ENCODE data around the gene SLC4A11. TPM values are rescaled to one million over a fixed set of nuclear protein-coding genes. Genes with fewer than 3 reads are reported as not detected.

Gene SLC4A11
- total and polyA plus RNA-seq, 11 donors: 0.08 to 1.0 (median 0.22) TPM; not detected in 1

DNA sequence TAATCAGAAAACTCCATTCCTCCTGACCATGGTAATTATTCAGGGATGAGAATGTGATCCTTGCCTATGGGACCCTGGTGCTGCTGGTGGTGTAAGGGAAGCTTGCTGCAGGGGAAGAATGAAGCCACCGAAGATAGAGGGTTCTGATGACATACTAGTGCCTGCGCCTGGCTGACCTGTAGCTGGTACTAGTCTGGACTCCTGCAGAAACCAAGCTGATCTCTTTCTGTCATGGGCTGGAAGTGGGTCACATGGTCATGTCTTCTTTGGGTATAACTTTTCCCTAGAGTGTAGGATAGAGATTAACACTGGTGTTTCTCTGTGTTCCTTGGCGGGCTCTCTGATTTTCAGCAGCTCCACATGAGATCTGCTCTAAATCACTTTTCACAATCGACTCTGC is 8.6 kb upstream of the SLC4A11 start:
- peak in 3 of 4 donors; percentile 31 to 47 (median 34) for ATAC-seq
- Histone ChIP-seq H3K36me3 (peaks cover 0 to 23% (median 17%) of the 10 kb centered on the region in 9 donors), H3K27ac (no peak overlapping the region), H3K9me3 (no peaks in the 10 kb centered on the region), H3K4me1 (peaks cover 0 to 20% (median 12%) of the 10 kb centered on the region in 12 donors), H3K27me3 (peaks cover 0 to 19% (median 0%) of the 10 kb centered on the region in 9 donors), H3K4me3 (no peak overlapping the region)
- TF ChIP-seq POLR2A (IDR thresholded peaks at IDR 0.05): no peak
- TF ChIP-seq, protein P1, sequence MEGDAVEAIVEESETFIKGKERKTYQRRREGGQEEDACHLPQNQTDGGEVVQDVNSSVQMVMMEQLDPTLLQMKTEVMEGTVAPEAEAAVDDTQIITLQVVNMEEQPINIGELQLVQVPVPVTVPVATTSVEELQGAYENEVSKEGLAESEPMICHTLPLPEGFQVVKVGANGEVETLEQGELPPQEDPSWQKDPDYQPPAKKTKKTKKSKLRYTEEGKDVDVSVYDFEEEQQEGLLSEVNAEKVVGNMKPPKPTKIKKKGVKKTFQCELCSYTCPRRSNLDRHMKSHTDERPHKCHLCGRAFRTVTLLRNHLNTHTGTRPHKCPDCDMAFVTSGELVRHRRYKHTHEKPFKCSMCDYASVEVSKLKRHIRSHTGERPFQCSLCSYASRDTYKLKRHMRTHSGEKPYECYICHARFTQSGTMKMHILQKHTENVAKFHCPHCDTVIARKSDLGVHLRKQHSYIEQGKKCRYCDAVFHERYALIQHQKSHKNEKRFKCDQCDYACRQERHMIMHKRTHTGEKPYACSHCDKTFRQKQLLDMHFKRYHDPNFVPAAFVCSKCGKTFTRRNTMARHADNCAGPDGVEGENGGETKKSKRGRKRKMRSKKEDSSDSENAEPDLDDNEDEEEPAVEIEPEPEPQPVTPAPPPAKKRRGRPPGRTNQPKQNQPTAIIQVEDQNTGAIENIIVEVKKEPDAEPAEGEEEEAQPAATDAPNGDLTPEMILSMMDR (IDR thresholded peaks at IDR 0.05): no peak
- intact Hi-C loops (cut with DNase I): no loop called here
- DNase-seq: peak in 1 of 5 donors; percentile 27
- WGBS, 4 donors: 42 to 49% (median 47%) methylated on average over 4 of the region's 4 CpGs

DNA sequence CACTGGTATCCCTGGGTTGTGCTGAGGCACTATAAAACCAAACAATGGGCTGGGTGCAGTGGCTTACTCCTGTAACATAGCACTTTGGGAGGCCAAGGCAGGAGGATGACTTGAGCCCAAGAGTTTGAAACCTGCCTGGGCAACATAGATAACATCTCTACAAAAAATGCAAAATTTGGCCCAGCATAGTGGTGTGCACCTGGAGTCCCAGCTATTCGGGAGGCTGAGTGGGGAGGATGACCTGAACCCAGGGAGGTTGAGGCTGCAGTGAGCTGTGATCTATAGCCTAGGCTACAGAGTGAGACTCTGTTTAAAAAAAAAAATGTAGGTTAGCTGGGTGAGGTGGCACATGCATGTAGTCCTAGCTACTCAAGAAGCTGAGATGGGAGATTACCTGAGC is 7.7 kb upstream of the SLC4A11 start:
- Histone ChIP-seq H3K27me3 (peaks cover 0 to 19% (median 0%) of the 10 kb centered on the region in 9 donors), H3K27ac (no peak overlapping the region), H3K36me3 (peaks cover 0 to 13% (median 8%) of the 10 kb centered on the region in 9 donors), H3K9me3 (no peaks in the 10 kb centered on the region), H3K4me3 (no peak overlapping the region), H3K4me1 (peaks cover 0 to 20% (median 12%) of the 10 kb centered on the region in 12 donors)
- WGBS, 4 donors: 83 to 98% (median 90%) methylated on average over 1 of the region's 1 CpG
- ATAC-seq (no peak), DNase-seq (peak in 1 of 5 donors; percentile 7)
- intact Hi-C loops (cut with DNase I): no loop called here
- TF ChIP-seq POLR2A (IDR thresholded peaks at IDR 0.05): no peak
- TF ChIP-seq, protein P1 (IDR thresholded peaks at IDR 0.05): no peak

DNA sequence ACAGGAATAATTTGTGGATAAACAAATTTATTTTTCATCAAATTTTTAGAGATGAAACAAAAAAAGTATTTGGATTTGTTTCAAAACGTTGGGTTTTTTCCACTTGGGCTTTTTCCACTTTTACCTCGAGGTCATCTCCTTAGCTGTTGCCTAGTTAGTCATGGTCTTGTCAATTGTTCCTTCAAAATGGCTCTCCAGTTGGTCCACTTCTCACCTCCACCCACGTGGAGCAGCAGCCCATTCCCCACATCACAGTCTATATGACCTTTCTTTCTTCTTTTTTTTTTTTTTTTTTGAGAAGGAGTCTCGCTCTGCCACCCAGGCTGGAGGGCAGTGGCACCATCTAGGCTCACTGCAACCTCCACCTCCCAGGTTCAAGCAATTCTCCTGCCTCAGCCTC is 6.7 kb upstream of the SLC4A11 start:
- H3K4me3 ChIP-seq: no peak overlapping the region
- DNase-seq (no peak), ATAC-seq (no peak)
- no peak overlapping the region for H3K27ac ChIP-seq
- peaks cover 0 to 8% (median 0%) of the 10 kb centered on the region in 9 donors for H3K36me3 ChIP-seq
- no peaks in the 10 kb centered on the region for H3K9me3 ChIP-seq
- TF ChIP-seq, protein P1 (IDR thresholded peaks at IDR 0.05): no peak
- no peak for TF ChIP-seq POLR2A (IDR thresholded peaks at IDR 0.05)
- H3K27me3 ChIP-seq: peaks cover 0 to 23% (median 0%) of the 10 kb centered on the region in 9 donors
- 71 to 75% (median 74%) methylated on average over 4 of the region's 4 CpGs for WGBS, 4 donors
- H3K4me1 ChIP-seq: peaks cover 0 to 20% (median 12%) of the 10 kb centered on the region in 12 donors
- intact Hi-C loops (cut with DNase I): no loop called here

DNA sequence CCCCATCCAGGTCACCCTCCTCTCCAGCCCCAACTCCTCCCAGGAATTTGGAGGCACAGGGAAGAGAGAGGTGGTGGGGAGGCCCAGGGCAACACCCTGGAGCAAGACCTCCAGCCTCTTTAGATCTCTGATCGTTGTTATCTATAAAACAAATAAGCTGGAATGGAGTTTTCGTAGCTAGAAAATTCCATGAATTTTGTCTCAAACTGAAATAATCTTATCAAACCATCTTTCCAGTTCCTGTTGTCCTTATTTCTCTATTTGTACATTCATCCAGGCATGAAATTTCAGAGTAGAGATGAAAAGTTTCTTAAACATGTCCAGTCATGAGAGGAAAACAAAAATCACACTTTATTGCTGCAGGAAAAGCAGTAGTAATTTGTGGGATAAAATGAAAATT is 6.2 kb upstream of the SLC4A11 start:
- Histone ChIP-seq H3K9me3 (no peaks in the 10 kb centered on the region), H3K27ac (no peak overlapping the region), H3K4me1 (peaks cover 0 to 20% (median 12%) of the 10 kb centered on the region in 12 donors), H3K27me3 (peaks cover 0 to 27% (median 2%) of the 10 kb centered on the region in 9 donors), H3K36me3 (peaks cover 0 to 2% (median 0%) of the 10 kb centered on the region in 9 donors), H3K4me3 (no peak overlapping the region)
- ATAC-seq (no peak), DNase-seq (no peak)
- intact Hi-C loops (cut with DNase I): no loop called here
- TF ChIP-seq, protein P1 (IDR thresholded peaks at IDR 0.05): no peak
- TF ChIP-seq POLR2A (IDR thresholded peaks at IDR 0.05): no peak
- 62 to 79% (median 74%) methylated on average over 2 of the region's 2 CpGs for WGBS, 4 donors
